ENCODE data around the gene ARL2BP. TPM values are rescaled to one million over a fixed set of nuclear protein-coding genes. Genes with fewer than 3 reads are reported as not detected.

Gene ARL2BP
- total and polyA plus RNA-seq, 2 of the 13 experiments (the other 11 are each of a cell fraction or from before 2014, with no cell fraction given) = 64.3 to 67.6 TPM

DNA sequence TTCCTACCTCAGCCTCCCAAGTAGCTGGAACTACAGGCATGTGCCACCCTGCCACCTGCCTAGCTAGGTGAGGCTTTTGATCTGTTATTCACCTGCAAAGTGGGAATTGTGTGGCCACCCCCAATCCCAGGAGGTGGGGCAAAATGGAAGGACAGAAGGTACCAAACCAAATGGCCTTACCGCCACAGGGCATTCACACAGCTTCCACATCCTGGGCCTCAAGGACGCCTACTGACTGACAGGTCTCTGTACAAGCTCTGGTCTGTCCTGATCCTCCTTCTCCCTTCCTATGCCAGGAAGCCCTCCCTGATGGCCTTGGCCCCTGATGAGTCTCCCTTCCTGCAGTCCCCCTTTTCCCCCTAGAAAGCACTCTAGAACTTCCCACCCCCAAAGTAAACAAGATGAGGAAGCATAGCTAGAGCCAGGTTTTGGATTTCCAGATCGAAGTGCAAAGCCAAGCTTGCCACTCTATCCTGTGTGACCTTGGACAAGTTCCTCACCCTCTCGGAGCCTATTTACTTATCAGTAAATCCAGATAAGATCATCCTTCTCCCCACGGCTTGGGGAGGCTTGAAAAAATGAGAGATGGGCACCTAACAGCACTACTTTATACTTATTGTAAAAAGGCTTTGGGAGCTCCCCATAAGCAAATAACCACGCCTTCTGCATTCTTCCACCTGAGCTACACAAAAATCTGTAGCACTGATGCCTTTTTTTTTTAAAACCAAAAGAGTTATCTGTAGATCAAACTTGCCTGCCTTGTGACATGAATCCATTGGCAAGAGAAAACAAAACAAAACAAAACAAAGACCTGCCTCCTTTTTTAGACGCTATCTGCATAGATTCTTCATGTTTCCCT, 35.0 kb downstream of the ARL2BP start (continued):
- TF ChIP-seq ARNT (IDR thresholded peaks at IDR 0.05) (no peak), TRIM24 (CRISPR knock-in tag; IDR thresholded peaks at IDR 0.05) (0 out of 2 replicates have a peak, but pooled peaks have one; percentile 67), NR3C1 (CRISPR knock-in tag; IDR thresholded peaks at IDR 0.05) (no peak), CAMTA2 (CRISPR knock-in tag; IDR thresholded peaks at IDR 0.05; ENCODE audit: borderline replicate concordance) (no peak), MED8 (CRISPR knock-in tag; IDR thresholded peaks at IDR 0.05; ENCODE audit: insufficient replicate concordance) (peak; percentile 98), JUND (CRISPR knock-in tag; IDR thresholded peaks at IDR 0.05) (peak; percentile 79), ZBTB4 (CRISPR knock-in tag; IDR thresholded peaks at IDR 0.05; ENCODE audit: borderline replicate concordance) (peak; percentile 75; the same call in 1 of the 2 replicates), ZNF616 (CRISPR knock-in tag; IDR thresholded peaks at IDR 0.05; ENCODE audit: low read depth) (no peak), ZNF512 (CRISPR knock-in tag; IDR thresholded peaks at IDR 0.05) (no peak; the same call in 1 of the 2 replicates), MAX (IDR thresholded peaks at IDR 0.05) (peak; percentile 70), ZNF383 (CRISPR knock-in tag; IDR thresholded peaks at IDR 0.05; ENCODE audit: borderline replicate concordance) (peak; percentile 42; the same call in 1 of the 2 replicates), MEF2D (CRISPR knock-in tag; IDR thresholded peaks at IDR 0.05) (peak; percentile 94), PAXIP1 (CRISPR knock-in tag; conservative IDR thresholded peaks at IDR 0.05) (peak; percentile 100), ATRX (CRISPR knock-in tag; IDR thresholded peaks at IDR 0.05; ENCODE audit: borderline replicate concordance) (no peak), SIN3B (IDR thresholded peaks at IDR 0.05; ENCODE audit: low read length) (no peak)
- TF ChIP-seq, protein P1, sequence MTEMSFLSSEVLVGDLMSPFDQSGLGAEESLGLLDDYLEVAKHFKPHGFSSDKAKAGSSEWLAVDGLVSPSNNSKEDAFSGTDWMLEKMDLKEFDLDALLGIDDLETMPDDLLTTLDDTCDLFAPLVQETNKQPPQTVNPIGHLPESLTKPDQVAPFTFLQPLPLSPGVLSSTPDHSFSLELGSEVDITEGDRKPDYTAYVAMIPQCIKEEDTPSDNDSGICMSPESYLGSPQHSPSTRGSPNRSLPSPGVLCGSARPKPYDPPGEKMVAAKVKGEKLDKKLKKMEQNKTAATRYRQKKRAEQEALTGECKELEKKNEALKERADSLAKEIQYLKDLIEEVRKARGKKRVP (CRISPR knock-in tag; IDR thresholded peaks at IDR 0.05) = peak in 1 of 2 experiments; percentile 47; a peak in 2 of 4 replicates
